Measurements from ENCODE around the gene KCTD1.

KCTD1 gene

GRCh38 chr18:26409091-26409490 is 139.3 kb downstream of the KCTD1 start:
- no peak for DNase-seq (ENCODE audit: extremely low read depth, low read depth)
- H3K4me3 ChIP-seq (replicated peaks; ENCODE audit: low read depth, low read length): no peak overlapping the region
- no peak for TF ChIP-seq CTCF (IDR thresholded peaks at IDR 0.05; ENCODE audit: low read depth, low read length, missing control alignments)

- H3K4me3 ChIP-seq (replicated peaks; ENCODE audit: low read depth, low read length): no peak overlapping the region
- DNase-seq (ENCODE audit: extremely low read depth, low read depth): no peak
- no peak for TF ChIP-seq CTCF (IDR thresholded peaks at IDR 0.05; ENCODE audit: low read depth, low read length, missing control alignments)
Observed at GRCh38 chr18:26407736-26408601, 140.4 kb downstream of the KCTD1 start.

DNA sequence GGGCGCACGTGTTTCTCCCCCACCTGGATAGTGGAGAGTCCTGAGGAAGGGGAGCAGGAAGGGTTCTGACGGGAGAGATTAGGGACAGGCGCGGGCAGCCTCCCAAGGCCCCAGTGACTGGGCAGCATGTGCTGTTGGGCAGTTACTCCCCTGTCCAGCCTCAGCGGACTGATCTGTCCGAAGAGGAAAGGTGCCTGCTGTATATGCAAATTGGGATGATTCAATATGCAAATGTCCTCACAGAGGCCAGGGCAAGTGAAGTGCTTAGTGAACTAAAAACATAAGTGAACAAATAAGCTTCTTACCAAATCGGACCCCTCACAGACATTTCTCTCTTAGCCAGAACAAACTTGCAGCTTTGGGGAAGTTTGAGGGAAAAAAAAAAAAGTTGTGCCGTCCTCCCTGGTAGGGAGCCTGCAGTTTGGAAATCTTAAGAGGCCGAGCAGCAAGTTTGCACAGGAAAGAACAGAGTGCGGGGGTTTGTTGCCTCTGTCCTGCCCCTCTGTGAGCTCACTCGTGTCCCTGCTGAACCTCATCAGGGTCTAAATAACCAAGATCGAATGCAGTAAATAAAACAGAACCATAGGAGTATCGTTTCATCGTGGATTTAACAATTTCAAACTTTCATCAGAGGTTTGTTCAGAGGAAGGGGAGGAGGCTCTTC is 141.4 kb downstream of the KCTD1 start:
- no peak overlapping the region for H3K4me3 ChIP-seq (replicated peaks; ENCODE audit: low read depth, low read length)
- DNase-seq (ENCODE audit: extremely low read depth, low read depth): no peak
- TF ChIP-seq CTCF (IDR thresholded peaks at IDR 0.05; ENCODE audit: low read depth, low read length, missing control alignments): no peak

- no peak for TF ChIP-seq CTCF (IDR thresholded peaks at IDR 0.05; ENCODE audit: low read depth, low read length, missing control alignments)
- no peak overlapping the region for H3K4me3 ChIP-seq (replicated peaks; ENCODE audit: low read depth, low read length)
- DNase-seq (ENCODE audit: extremely low read depth, low read depth): no peak
Observed at GRCh38 chr18:26406324-26406723, 142.0 kb downstream of the KCTD1 start.

GRCh38 chr18:26405190-26405801 is 143.1 kb downstream of the KCTD1 start:
- no peak for DNase-seq (ENCODE audit: extremely low read depth, low read depth)
- peak; percentile 48 for TF ChIP-seq CTCF (IDR thresholded peaks at IDR 0.05; ENCODE audit: low read depth, low read length, missing control alignments)
- no peak overlapping the region for H3K4me3 ChIP-seq (replicated peaks; ENCODE audit: low read depth, low read length)

All from HFF-Myc (cell line).